Keratinocyte (primary cell): ENCODE measurements around the gene LRRN4. TPM values are rescaled to one million over a fixed set of nuclear protein-coding genes. Genes with fewer than 3 reads are reported as not detected.

Experiments
- DNase-seq: peaks from one replicate; pipeline ENCODE4 v3.0.0-alpha.2; 2011; ENCODE audit warnings: low read depth, missing footprints, low spot score
- FAIRE-seq: peaks from 2 replicates; lab custom pipeline; 2011; peaks lifted over from hg19 to GRCh38; lab: Jason Lieb, UNC
- H2AFZ ChIP-seq: 2 replicates; pipeline ENCODE4 v1.6.0; 2012; ENCODE audit warnings: low read length, control low read depth, inconsistent platforms; ENCODE audit not compliant: control insufficient read depth
- H3K27ac ChIP-seq: 2 replicates; pipeline ENCODE4 v1.5.1; 2011; ENCODE audit warnings: low read length; ENCODE audit not compliant: control insufficient read depth, insufficient read depth
- H3K27me3 ChIP-seq: 3 replicates; pipeline ENCODE4 v1.6.0; 2011; ENCODE audit warnings: low read length; ENCODE audit not compliant: control insufficient read depth, insufficient read depth; ENCODE audit errors: extremely low read depth
- H3K36me3 ChIP-seq, 2 experiments: 2 replicates in 1 of 2; 3 replicates in 1 of 2; pipeline ENCODE4 v1.5.1; 2011; ENCODE audit warnings: low read length in 2 of 2, mild to moderate bottlenecking in 1 of 2; ENCODE audit not compliant: control insufficient read depth in 2 of 2, insufficient read depth in 2 of 2; ENCODE audit errors: extremely low read depth in 1 of 2
- H3K4me1 ChIP-seq: 3 replicates; pipeline ENCODE4 v1.5.1; 2011; ENCODE audit warnings: low read length; ENCODE audit not compliant: control insufficient read depth, insufficient read depth; ENCODE audit errors: extremely low read depth
- H3K4me2 ChIP-seq: 3 replicates; pipeline ENCODE4 v1.6.0; 2011; ENCODE audit warnings: low read depth, low read length; ENCODE audit not compliant: control insufficient read depth, insufficient read depth; ENCODE audit errors: extremely low read depth
- H3K4me3 ChIP-seq, 3 experiments: fragments of 200-600 bp in 1 of 3; sonication (generic) in 1 of 3; 2 replicates in 2 of 3; 3 replicates in 1 of 3; pipeline ENCODE4 v1.5.1; 2011 to 2016; ENCODE audit warnings: low read length in 3 of 3, mild to moderate bottlenecking in 3 of 3, control low read depth in 2 of 3, inconsistent platforms in 1 of 3, low read depth in 1 of 3, mixed read lengths in 1 of 3, mixed run types in 1 of 3, moderate library complexity in 1 of 3; ENCODE audit not compliant: control insufficient read depth in 2 of 3, insufficient read depth in 2 of 3; ENCODE audit errors: extremely low read depth in 1 of 3
- H3K79me2 ChIP-seq: 2 replicates; pipeline ENCODE4 v1.6.0; 2012; ENCODE audit warnings: low read length; ENCODE audit not compliant: control insufficient read depth, insufficient read depth
- H3K9ac ChIP-seq: 3 replicates; pipeline ENCODE4 v1.6.0; 2011; ENCODE audit warnings: low read length; ENCODE audit not compliant: control insufficient read depth, insufficient read depth; ENCODE audit errors: extremely low read depth
- H3K9me1 ChIP-seq: 3 replicates; pipeline ENCODE4 v1.6.0; 2011; ENCODE audit warnings: low read length; ENCODE audit not compliant: control insufficient read depth, insufficient read depth; ENCODE audit errors: extremely low read depth
- H3K9me3 ChIP-seq: 2 replicates; pipeline ENCODE4 v1.5.1; 2012; ENCODE audit warnings: low read depth, low read length; ENCODE audit not compliant: control insufficient read depth
- H4K20me1 ChIP-seq: 3 replicates; pipeline ENCODE4 v1.6.0; 2011; ENCODE audit warnings: low read length; ENCODE audit not compliant: control insufficient read depth, insufficient read depth; ENCODE audit errors: extremely low read depth
- EZH2 ChIP-seq: IDR thresholded peaks from one replicate; pipeline ENCODE4 v1.6.1; 2012; ENCODE audit warnings: inconsistent platforms, mild to moderate bottlenecking, low read length, moderate library complexity
- dilution Hi-C: fragments of 300-500 bp; cut with MboI; formaldehyde crosslinking; loops from one replicate; pipeline ENCODE4 v1.7.0; 2020; ENCODE audit warnings: low sequenced_read_pairs; ENCODE audit not compliant: extremely low pct_ligation_motif_present
- polyA plus RNA-seq, 5 experiments: library from polyadenylated mRNA; depleted of rRNA in 3 of 5; stranded (reverse) in 3 of 5; stranded (forward) in 1 of 5; unstranded in 1 of 5; fragments of >200 nt; gene quantifications; 1 replicate in 1 of 5; 2 replicates in 3 of 5; 3 replicates in 1 of 5; pipeline versions ENCODE4 v1.2.1 to v1.2.3, GENCODE V29; 2011 to 2012; ENCODE audit warnings: missing spikeins in 2 of 5, low read depth in 1 of 5, low replicate concordance in 1 of 5
- TF ChIP-seq, protein P1 (sequence below), 3 experiments: IDR thresholded peaks in 1 of 3; conservative IDR thresholded peaks in 1 of 3; optimal IDR thresholded peaks in 1 of 3; 2 replicates in 2 of 3; 3 replicates in 1 of 3; pipeline versions ENCODE3 to v1.5.1; 2011; ENCODE audit warnings: low read length in 3 of 3, mild to moderate bottlenecking in 3 of 3, moderate library complexity in 2 of 3, control low read depth in 1 of 3, inconsistent platforms in 1 of 3; ENCODE audit not compliant: insufficient read depth in 2 of 3; ENCODE audit errors: extremely low read depth in 1 of 3

The LRRN4 gene
- polyA plus RNA-seq, 1 donor (not counting 4 experiments of a cell fraction or from before 2014, with no cell fraction given): 0.14 TPM

GRCh38 chr20:6057139-6057538 lies 3.3 kb upstream of the LRRN4 start:
- Histone ChIP-seq H3K79me2 (no peaks in the 10 kb centered on the region), H3K27ac (no peak overlapping the region), H3K9me3 (no peaks in the 10 kb centered on the region), H3K9me1 (no peaks in the 10 kb centered on the region), H3K4me1 (peaks cover 20% of the 10 kb centered on the region), H3K27me3 (peaks cover 4% of the 10 kb centered on the region), H4K20me1 (no peaks in the 10 kb centered on the region), H2AFZ (no peak overlapping the region), H3K4me3 (no peak overlapping the region), H3K36me3 (no peaks in the 10 kb centered on the region), H3K9ac (no peak overlapping the region), H3K4me2 (no peak overlapping the region)
- dilution Hi-C loops: no loop called here
- no peak for TF ChIP-seq EZH2
- TF ChIP-seq, protein P1, sequence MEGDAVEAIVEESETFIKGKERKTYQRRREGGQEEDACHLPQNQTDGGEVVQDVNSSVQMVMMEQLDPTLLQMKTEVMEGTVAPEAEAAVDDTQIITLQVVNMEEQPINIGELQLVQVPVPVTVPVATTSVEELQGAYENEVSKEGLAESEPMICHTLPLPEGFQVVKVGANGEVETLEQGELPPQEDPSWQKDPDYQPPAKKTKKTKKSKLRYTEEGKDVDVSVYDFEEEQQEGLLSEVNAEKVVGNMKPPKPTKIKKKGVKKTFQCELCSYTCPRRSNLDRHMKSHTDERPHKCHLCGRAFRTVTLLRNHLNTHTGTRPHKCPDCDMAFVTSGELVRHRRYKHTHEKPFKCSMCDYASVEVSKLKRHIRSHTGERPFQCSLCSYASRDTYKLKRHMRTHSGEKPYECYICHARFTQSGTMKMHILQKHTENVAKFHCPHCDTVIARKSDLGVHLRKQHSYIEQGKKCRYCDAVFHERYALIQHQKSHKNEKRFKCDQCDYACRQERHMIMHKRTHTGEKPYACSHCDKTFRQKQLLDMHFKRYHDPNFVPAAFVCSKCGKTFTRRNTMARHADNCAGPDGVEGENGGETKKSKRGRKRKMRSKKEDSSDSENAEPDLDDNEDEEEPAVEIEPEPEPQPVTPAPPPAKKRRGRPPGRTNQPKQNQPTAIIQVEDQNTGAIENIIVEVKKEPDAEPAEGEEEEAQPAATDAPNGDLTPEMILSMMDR (optimal IDR thresholded peaks at IDR 0.05 in 1 of 3, IDR thresholded peaks at IDR 0.05 in 1 of 3, conservative IDR thresholded peaks at IDR 0.05 in 1 of 3; ENCODE audit: extremely low read depth in 1 of 3, insufficient read depth in 2 of 3, low read length in 3 of 3): no peak
- DNase-seq: no peak
- no peak for FAIRE-seq

- Histone ChIP-seq H3K79me2 (no peaks in the 10 kb centered on the region), H3K4me2 (no peak overlapping the region), H3K27me3 (peaks cover 4% of the 10 kb centered on the region), H3K4me3 (no peak overlapping the region), H3K4me1 (peaks cover 25% of the 10 kb centered on the region), H4K20me1 (no peaks in the 10 kb centered on the region), H3K36me3 (no peaks in the 10 kb centered on the region), H3K9ac (no peak overlapping the region), H3K9me1 (no peaks in the 10 kb centered on the region), H3K27ac (no peak overlapping the region), H3K9me3 (no peaks in the 10 kb centered on the region), H2AFZ (no peak overlapping the region)
- FAIRE-seq (no peak), DNase-seq (no peak)
- no peak for TF ChIP-seq EZH2
- TF ChIP-seq, protein P1 (optimal IDR thresholded peaks at IDR 0.05 in 1 of 3, IDR thresholded peaks at IDR 0.05 in 1 of 3, conservative IDR thresholded peaks at IDR 0.05 in 1 of 3; ENCODE audit: extremely low read depth in 1 of 3, insufficient read depth in 2 of 3, low read length in 3 of 3): no peak
- dilution Hi-C loops: no loop called here
Observed at GRCh38 chr20:6055981-6056569, 2.2 kb upstream of the LRRN4 start.
